GM18519 (cell line): ENCODE data around the gene FBXL7.

ENCODE experiments used
- ATAC-seq: cut with Tn5 transposase; IDR thresholded peaks from one replicate; pipeline ENCODE4 v1.9.1; 2021; ENCODE audit warnings: mild to moderate bottlenecking, moderate library complexity; ENCODE audit not compliant: unreplicated experiment, low FRiP score

FBXL7 gene

GRCh38 chr5:15609076-15609725, 109.2 kb downstream of the FBXL7 start:
- ATAC-seq = no peak

- no peak for ATAC-seq
These were observed 110.2 kb downstream of the FBXL7 start for GRCh38 chr5:15610216-15610615.

DNA sequence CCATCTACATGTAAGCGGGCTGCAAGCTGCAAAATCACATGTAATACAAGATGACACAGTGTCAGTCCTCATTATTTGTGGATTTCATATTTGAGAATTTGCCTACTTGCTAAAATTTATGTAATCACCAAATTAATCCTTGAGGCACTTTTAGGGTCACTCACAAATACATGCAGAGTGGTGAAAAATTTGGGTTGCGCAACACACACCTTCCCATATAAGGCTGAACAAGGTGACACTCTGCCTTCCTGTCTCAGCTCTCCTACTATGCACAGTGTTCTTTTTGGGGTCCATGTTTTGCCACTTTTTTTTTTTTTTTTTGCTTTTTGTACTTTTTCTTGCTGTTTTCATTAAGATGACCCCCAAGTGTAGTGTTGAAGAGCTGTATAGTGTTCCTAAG, 111.0 kb downstream of the FBXL7 start:
- no peak for ATAC-seq

DNA sequence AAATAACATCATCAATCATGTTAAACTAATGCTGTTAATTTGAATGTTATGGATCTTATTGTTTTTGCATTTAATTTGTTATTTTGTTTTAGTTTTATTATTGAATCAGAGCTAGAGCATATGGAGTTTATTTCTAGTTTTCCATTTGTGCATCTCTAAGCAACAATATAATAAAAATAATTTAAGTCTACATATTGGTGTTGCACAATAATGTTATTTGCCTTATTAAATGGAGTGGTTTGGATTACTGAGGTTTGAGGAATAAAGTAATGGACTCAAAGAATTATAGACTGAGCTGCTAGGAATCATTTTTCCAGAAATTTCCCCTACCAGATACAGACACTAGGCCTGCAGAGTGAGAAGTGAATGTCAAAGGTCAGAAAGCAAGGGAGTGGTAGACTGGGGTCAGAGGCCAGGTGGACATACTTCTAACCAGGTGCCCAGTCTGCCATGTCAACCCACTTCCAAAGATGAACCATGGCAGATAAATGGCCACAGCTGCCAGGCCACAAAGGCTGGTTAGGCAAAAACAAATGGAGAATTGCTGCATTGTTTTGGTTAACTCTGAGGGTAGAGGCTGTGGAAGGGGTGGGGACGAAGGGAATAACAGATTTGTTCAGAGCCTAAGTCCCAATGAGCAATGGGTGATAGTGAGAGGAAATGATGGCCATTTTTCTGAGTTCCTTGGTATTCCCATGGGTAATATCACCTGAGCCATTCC, 113.1 kb downstream of the FBXL7 start:
- no peak for ATAC-seq

DNA sequence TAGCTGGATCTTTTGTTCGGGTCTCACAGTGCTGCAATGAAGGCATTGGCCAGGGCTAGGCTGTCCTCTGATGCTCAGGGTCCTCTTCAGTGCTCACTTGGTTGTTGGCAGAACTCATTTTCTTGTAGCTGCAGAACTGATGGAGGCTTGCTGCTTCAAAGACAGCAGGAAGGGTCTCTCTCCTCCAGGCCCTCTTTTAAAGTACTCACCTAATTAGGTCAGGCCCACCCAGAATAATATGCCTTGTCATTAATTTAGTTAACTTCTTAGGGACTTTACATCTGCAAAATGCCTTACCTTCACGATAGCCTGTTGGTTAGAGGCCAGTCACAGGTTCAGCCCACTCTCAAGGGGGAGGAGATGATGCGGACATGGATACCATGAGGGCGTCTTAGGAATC, 114.7 kb downstream of the FBXL7 start:
- ATAC-seq = no peak

DNA sequence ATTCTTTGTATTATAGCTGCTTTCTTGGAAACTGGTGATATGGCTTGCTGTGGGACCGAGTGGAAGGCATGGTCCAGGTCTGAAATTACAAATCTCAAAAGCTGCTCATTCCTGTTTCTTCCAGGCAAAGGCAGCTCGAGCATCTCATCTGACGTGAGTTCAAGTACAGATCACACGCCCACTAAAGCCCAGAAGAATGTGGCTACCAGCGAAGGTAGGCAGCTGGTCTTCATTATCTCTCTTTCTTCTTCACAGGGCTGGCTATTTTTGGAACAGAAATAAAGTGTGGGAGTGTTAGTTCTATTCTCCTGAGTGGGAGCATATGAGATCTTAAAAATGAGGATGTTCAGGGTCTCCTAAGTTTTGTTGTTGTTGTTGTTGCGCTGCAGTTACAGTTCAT, 115.9 kb downstream of the FBXL7 start:
- ATAC-seq = no peak

DNA sequence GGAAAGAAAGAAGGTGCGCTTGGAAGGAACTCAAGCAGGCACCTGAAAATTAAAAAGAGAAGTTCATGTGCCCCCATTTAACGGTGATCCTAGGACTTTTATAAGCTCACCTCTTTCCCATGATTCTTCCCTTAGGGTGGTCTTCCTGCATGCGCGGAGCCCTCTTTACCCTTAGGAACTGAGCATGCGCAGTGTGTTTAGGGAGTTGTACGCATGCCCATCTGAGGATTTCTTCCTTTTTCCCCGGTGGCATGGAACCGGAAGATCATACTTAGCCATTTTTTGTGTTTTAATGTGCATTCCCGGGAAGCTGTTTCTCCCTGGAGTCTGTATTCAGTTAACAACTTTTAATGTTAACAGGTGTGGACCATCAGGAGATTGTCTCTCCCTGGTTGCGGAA, 119.0 kb downstream of the FBXL7 start:
- ATAC-seq = no peak

DNA sequence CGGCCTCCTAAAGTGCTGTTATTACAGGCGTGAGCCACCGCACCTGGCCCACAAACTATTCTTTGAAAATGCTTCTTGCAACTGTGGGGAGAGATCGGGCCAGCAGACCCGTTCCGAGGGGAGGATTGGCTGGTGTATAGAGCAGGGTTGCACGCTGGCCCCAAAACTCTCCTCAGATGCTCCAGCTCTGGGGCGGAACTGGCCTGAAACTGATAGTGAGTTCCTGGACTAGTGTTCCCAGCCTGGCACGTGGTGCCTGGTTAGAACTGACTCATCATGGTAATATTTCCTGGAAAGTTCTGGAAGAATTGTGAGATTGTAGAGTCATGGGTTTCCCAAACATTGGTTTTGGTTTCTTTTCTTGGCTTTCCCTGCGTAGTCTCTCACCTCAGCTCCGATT, 120.5 kb downstream of the FBXL7 start:
- ATAC-seq = no peak

GRCh38 chr5:15621094-15621493, 121.1 kb downstream of the FBXL7 start:
- no peak for ATAC-seq

- no peak for ATAC-seq
These were observed 123.8 kb downstream of the FBXL7 start for GRCh38 chr5:15623794-15624193.

- ATAC-seq = no peak
These were observed 127.1 kb downstream of the FBXL7 start for GRCh38 chr5:15627109-15627508.

DNA sequence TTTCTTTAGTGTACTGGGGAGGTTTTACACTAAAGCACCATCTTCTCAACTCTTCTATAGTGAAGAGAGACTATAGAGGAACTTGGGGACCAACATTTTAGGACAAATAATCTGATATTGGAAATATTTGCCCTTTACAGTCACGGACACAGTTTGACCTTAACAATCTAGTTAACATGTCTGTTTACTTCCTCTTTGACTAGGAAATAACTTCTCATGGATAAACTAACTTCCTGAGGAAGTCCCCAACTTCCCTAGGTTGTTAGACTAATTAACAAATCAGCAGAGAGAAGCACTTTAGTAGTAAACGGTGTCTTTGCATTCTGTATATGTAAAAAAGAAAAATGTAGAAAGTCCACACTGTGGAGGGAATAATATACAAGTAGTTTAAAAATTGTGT, 127.7 kb downstream of the FBXL7 start:
- ATAC-seq = no peak

GRCh38 chr5:15630441-15630840, 130.5 kb downstream of the FBXL7 start:
- no peak for ATAC-seq

GRCh38 chr5:15634591-15635288, 134.8 kb downstream of the FBXL7 start:
- ATAC-seq = no peak

DNA sequence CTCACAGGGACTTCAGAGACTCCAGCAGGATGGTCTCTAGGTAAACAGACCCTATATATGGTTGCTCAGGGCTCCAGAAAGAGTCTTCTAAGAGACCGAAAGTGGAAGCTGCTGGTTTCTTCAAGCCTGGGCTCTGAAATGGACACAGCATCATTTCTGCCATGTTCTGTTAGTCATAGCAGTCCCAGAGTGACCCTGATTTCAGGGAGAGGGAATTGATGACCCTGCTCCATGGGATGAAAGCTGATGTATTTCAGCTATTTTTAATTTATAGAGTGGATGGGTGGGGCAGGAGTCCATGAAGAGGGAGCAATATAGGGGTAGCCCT, 135.3 kb downstream of the FBXL7 start:
- ATAC-seq = no peak

DNA sequence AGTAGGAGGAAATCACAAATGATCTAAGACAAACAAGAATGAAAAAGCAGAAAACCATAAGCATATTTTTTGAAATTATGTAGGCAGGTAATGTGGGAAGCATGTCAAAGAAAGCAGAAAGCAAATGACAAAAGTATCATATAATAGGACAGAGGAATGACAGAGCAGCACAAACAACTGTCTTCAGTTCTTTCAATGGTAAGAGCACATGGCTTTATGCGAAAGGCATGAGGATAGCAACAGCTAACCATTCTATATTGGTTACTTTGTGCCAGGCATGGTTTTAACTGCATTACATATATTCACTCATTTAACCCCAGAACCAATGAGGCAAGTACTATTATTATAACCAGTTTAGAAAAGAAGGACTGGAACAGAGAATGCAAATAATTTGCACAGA, 137.4 kb downstream of the FBXL7 start:
- ATAC-seq = no peak

GRCh38 chr5:15637886-15638285, 137.9 kb downstream of the FBXL7 start:
- ATAC-seq = no peak

GRCh38 chr5:15638296-15638695, 138.3 kb downstream of the FBXL7 start:
- ATAC-seq = no peak

DNA sequence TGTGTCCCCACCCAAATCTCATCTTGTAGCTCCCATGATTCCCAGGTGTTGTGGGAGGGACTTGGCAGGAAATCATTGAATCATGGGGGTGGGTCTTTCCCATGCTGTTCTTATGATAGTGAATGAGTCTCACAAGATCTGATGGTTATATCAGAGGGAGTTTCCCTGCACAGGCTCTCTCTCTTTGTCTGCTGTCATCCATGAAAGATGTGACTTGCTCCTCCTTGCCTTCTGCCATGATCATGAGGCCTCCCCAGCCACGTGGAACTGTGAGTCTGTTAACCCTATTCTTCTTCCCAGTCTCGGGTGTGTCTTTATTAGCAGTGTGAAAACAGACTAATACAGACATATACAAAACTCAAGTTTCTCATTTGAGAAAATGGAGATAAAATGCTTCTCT, 139.3 kb downstream of the FBXL7 start:
- ATAC-seq = no peak

DNA sequence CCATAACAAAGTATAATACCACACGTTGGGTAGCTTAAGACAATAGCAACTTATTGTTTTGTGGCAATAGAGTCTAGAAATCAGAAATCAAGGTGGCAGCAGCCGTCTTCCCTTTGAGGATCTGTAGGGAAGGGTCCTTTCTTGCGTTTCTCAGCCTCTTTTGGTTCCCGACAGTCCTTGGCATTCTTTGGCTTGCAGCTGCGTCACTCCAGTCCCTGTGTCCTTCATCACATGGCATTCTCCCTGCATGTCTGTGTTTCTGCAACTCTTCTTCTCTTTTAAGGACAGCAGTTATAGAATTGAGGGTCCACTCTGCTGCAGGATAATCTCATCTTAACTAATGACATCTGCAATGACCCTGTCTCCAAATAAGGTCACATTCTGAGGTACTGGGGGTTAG, 140.1 kb downstream of the FBXL7 start:
- ATAC-seq = no peak

GRCh38 chr5:15643731-15644130, 143.8 kb downstream of the FBXL7 start:
- ATAC-seq = no peak
